OCI-LY3 (cell line): ENCODE data around the gene FBN3.
A peak's percentile ranks its signal among the peaks of the same experiment; 100 is the strongest.

Experiments used
- H2AFZ ChIP-seq: fragments of 200-600, 300-600 bp; shearing (Covaris generic); 2 replicates; pipeline ENCODE4 v1.6.0; 2014; ENCODE audit warnings: antibody characterized with exemption, low read depth, low read length
- H3K27ac ChIP-seq: fragments of 200-600, 300-600 bp; sonication (generic); 2 replicates; pipeline ENCODE4 v1.5.1; 2014; ENCODE audit warnings: mild to moderate bottlenecking, low read length, moderate library complexity, mixed read lengths
- H3K27me3 ChIP-seq: fragments of 200-600, 300-600 bp; sonication (generic); 2 replicates; pipeline ENCODE4 v1.6.1; 2014; ENCODE audit warnings: low read depth, low read length, mixed read lengths
- H3K36me3 ChIP-seq: fragments of 200-600, 300-600 bp; sonication (generic); replicated peaks from 2 replicates; pipeline ENCODE3; 2014; ENCODE audit warnings: low read depth, low read length, mixed read lengths
- H3K4me1 ChIP-seq: fragments of 300-600, 200-600 bp; sonication (generic); 2 replicates; pipeline ENCODE4 v1.6.1; 2014; ENCODE audit warnings: low read length, mixed read lengths
- H3K4me2 ChIP-seq: fragments of 200-600, 300-600 bp; sonication (generic); 2 replicates; pipeline ENCODE4 v1.6.1; 2014; ENCODE audit warnings: low read length, mixed read lengths
- H3K4me3 ChIP-seq: fragments of 300-600, 200-600 bp; sonication (generic); 2 replicates; pipeline ENCODE4 v1.5.1; 2014; ENCODE audit warnings: antibody characterized with exemption, mild to moderate bottlenecking, low read length, moderate library complexity
- H3K79me2 ChIP-seq: fragments of 300-600, 200-600 bp; shearing (Covaris generic); 2 replicates; pipeline ENCODE4 v1.6.1; 2014; ENCODE audit warnings: mild to moderate bottlenecking, low read length, mixed read lengths
- H3K9ac ChIP-seq: fragments of 300-600, 200-600 bp; shearing (Covaris generic); 2 replicates; pipeline ENCODE4 v1.6.0; 2014; ENCODE audit warnings: mild to moderate bottlenecking, low read length, moderate library complexity
- H3K9me3 ChIP-seq: fragments of 200-600, 300-600 bp; shearing (Covaris generic); 2 replicates; pipeline ENCODE4 v1.6.1; 2014; ENCODE audit warnings: low read length, mixed read lengths; ENCODE audit not compliant: insufficient read depth
- H4K20me1 ChIP-seq: fragments of 200-600, 300-600 bp; sonication (generic); 2 replicates; pipeline ENCODE4 v1.6.1; 2016; ENCODE audit warnings: low read length, mixed read lengths; ENCODE audit not compliant: insufficient read depth
- CTCF ChIP-seq: fragments of 200-600, 300-600 bp; sonication (generic); IDR thresholded peaks from 2 replicates; pipeline ENCODE4 v1.5.1; 2014; ENCODE audit warnings: antibody characterized with exemption, low read length, low read depth
- EZH2phosphoT487 ChIP-seq: fragments of 200-600 bp; shearing (Covaris generic); IDR thresholded peaks from 2 replicates; pipeline ENCODE4 v1.6.1; 2018; ENCODE audit warnings: antibody characterized with exemption, mixed run types, low read depth

The FBN3 gene

GRCh38 chr19:8149261-8150094 is at the start of gene FBN3:
Gene FBN3, minus strand, starts transcription at chr19:8149592. Its CDS starts 2,112 bp downstream, at chr19:8147480.
- TF ChIP-seq EZH2phosphoT487 (no peak), CTCF (no peak)
- H3K4me1 ChIP-seq: no peaks in the 10 kb centered on the region
- no peaks in the 10 kb centered on the region for H3K9me3 ChIP-seq
- no peaks in the 10 kb centered on the region for H4K20me1 ChIP-seq
- no peak within 1 kb of the TSS for H3K4me3 ChIP-seq
- no peaks in the 10 kb centered on the region for H3K79me2 ChIP-seq
- no peak within 1 kb of the TSS for H3K27ac ChIP-seq
- peaks cover 11% of the 10 kb centered on the region for H3K27me3 ChIP-seq
- no peak within 1 kb of the TSS for H3K9ac ChIP-seq
- H3K36me3 ChIP-seq: no peaks in the 10 kb centered on the region
- H2AFZ ChIP-seq: no peak within 1 kb of the TSS
- no peak within 1 kb of the TSS for H3K4me2 ChIP-seq

GRCh38 chr19:8196271-8196927 is 47.0 kb upstream of the FBN3 start:
- no peaks in the 10 kb centered on the region for H3K79me2 ChIP-seq
- no peaks in the 10 kb centered on the region for H4K20me1 ChIP-seq
- peak overlapping the region; percentile 62 for H3K4me2 ChIP-seq
- H3K4me3 ChIP-seq: peak overlapping the region; percentile 36
- H3K36me3 ChIP-seq: no peaks in the 10 kb centered on the region
- TF ChIP-seq EZH2phosphoT487 (no peak), CTCF (no peak)
- no peak overlapping the region for H3K27ac ChIP-seq
- peaks cover 7% of the 10 kb centered on the region for H3K27me3 ChIP-seq
- H2AFZ ChIP-seq: peak overlapping the region; percentile 72; the same call in 1 of the 2 replicates
- peak overlapping the region; percentile 11; the same call in 1 of the 2 replicates for H3K9ac ChIP-seq
- H3K4me1 ChIP-seq: peaks cover 44% of the 10 kb centered on the region
- no peaks in the 10 kb centered on the region for H3K9me3 ChIP-seq

GRCh38 chr19:8194528-8195267 is 45.3 kb upstream of the FBN3 start:
- Histone ChIP-seq H3K79me2 (no peaks in the 10 kb centered on the region), H3K4me3 (peak overlapping the region; percentile 57), H3K9me3 (no peaks in the 10 kb centered on the region), H3K27me3 (no peaks in the 10 kb centered on the region), H3K4me1 (peaks cover 44% of the 10 kb centered on the region), H3K4me2 (peak overlapping the region; percentile 76), H3K9ac (peak overlapping the region; percentile 56), H2AFZ (peak overlapping the region; percentile 50), H4K20me1 (no peaks in the 10 kb centered on the region), H3K27ac (peak overlapping the region; percentile 63), H3K36me3 (no peaks in the 10 kb centered on the region)
- no peak for TF ChIP-seq EZH2phosphoT487
- no peak for TF ChIP-seq CTCF
